Stimulated activated naive CD8-positive, alpha-beta T cell treated with anti-CD3 and anti-CD28 coated beads, Interleukin-15, Interleukin-2, amounts not matched to agents 100 ng/mL and 50 ng/mL, for 24 hours (primary cell): ENCODE data around the gene GALT.

Experiments
- H3K27ac Mint-ChIP-seq: one replicate; pipeline ENCODE4 v1.8.0; 2021; ENCODE audit warnings: mild to moderate bottlenecking, mixed read lengths
- H3K27me3 Mint-ChIP-seq: one replicate; pipeline ENCODE4 v1.8.0; 2021; ENCODE audit warnings: mixed read lengths
- H3K36me3 Mint-ChIP-seq: one replicate; pipeline ENCODE4 v1.8.0; 2021; ENCODE audit warnings: low read depth, mixed read lengths
- H3K4me1 Mint-ChIP-seq: one replicate; pipeline ENCODE4 v1.8.0; 2021; ENCODE audit warnings: low read depth, mixed read lengths
- H3K4me3 Mint-ChIP-seq: one replicate; pipeline ENCODE4 v1.8.0; 2021; ENCODE audit warnings: mild to moderate bottlenecking, mixed read lengths
- H3K9me3 Mint-ChIP-seq: one replicate; pipeline ENCODE4 v1.8.0; 2021; ENCODE audit warnings: mixed read lengths

The GALT gene

GRCh38 chr9:34654323-34655051 is 8.0 kb downstream of the GALT start:
- H3K36me3 Mint-ChIP-seq = peaks cover 4% of the 10 kb centered on the region
- no peak overlapping the region for H3K4me3 Mint-ChIP-seq
- peaks cover 14% of the 10 kb centered on the region for H3K4me1 Mint-ChIP-seq
- no peak overlapping the region for H3K27ac Mint-ChIP-seq
- no peaks in the 10 kb centered on the region for H3K27me3 Mint-ChIP-seq
- H3K9me3 Mint-ChIP-seq = no peaks in the 10 kb centered on the region

GRCh38 chr9:34655394-34655793 is 8.9 kb downstream of the GALT start:
- Mint-ChIP-seq H3K4me1 (peaks cover 14% of the 10 kb centered on the region), H3K9me3 (no peaks in the 10 kb centered on the region), H3K4me3 (no peak overlapping the region), H3K27ac (no peak overlapping the region), H3K27me3 (no peaks in the 10 kb centered on the region), H3K36me3 (no peaks in the 10 kb centered on the region)

GRCh38 chr9:34656992-34657391 is 10.5 kb downstream of the GALT start:
- peaks cover 14% of the 10 kb centered on the region for H3K4me1 Mint-ChIP-seq
- no peak overlapping the region for H3K27ac Mint-ChIP-seq
- no peak overlapping the region for H3K4me3 Mint-ChIP-seq
- no peaks in the 10 kb centered on the region for H3K27me3 Mint-ChIP-seq
- no peaks in the 10 kb centered on the region for H3K9me3 Mint-ChIP-seq
- H3K36me3 Mint-ChIP-seq = no peaks in the 10 kb centered on the region

GRCh38 chr9:34658461-34658860 is 12.0 kb downstream of the GALT start:
- peaks cover 10% of the 10 kb centered on the region for H3K4me1 Mint-ChIP-seq
- no peaks in the 10 kb centered on the region for H3K27me3 Mint-ChIP-seq
- H3K9me3 Mint-ChIP-seq = no peaks in the 10 kb centered on the region
- H3K27ac Mint-ChIP-seq = no peak overlapping the region
- no peak overlapping the region for H3K4me3 Mint-ChIP-seq
- no peaks in the 10 kb centered on the region for H3K36me3 Mint-ChIP-seq

GRCh38 chr9:34659592-34660253 is 13.2 kb downstream of the GALT start:
- Mint-ChIP-seq H3K4me3 (no peak overlapping the region), H3K4me1 (peaks cover 23% of the 10 kb centered on the region), H3K36me3 (no peaks in the 10 kb centered on the region), H3K27ac (no peak overlapping the region), H3K27me3 (no peaks in the 10 kb centered on the region), H3K9me3 (no peaks in the 10 kb centered on the region)

GRCh38 chr9:34662526-34663302 is 16.2 kb downstream of the GALT start, which contains the start of gene CCL27:
CCL27 (minus strand) TSS chr9:34662657; CDS start chr9:34662633, 24 bp downstream.
- H3K4me3 Mint-ChIP-seq = no peak within 1 kb of the TSS
- peak within 1 kb of the TSS; percentile 9 for H3K27ac Mint-ChIP-seq
- no peaks in the 10 kb centered on the region for H3K27me3 Mint-ChIP-seq
- no peaks in the 10 kb centered on the region for H3K36me3 Mint-ChIP-seq
- no peaks in the 10 kb centered on the region for H3K9me3 Mint-ChIP-seq
- peaks cover 28% of the 10 kb centered on the region for H3K4me1 Mint-ChIP-seq

- Mint-ChIP-seq H3K27ac (peak overlapping the region; percentile 9), H3K27me3 (no peaks in the 10 kb centered on the region), H3K4me3 (no peak overlapping the region), H3K4me1 (peaks cover 28% of the 10 kb centered on the region), H3K9me3 (no peaks in the 10 kb centered on the region), H3K36me3 (no peaks in the 10 kb centered on the region)
Observed at GRCh38 chr9:34663303-34663605, 16.8 kb downstream of the GALT start.

GRCh38 chr9:34664281-34665066 is 18.0 kb downstream of the GALT start:
- Mint-ChIP-seq H3K27ac (peak overlapping the region; percentile 62), H3K4me1 (peaks cover 28% of the 10 kb centered on the region), H3K9me3 (peaks cover 5% of the 10 kb centered on the region), H3K27me3 (no peaks in the 10 kb centered on the region), H3K36me3 (peaks cover 5% of the 10 kb centered on the region), H3K4me3 (peak overlapping the region; percentile 86)

- Mint-ChIP-seq H3K27me3 (no peaks in the 10 kb centered on the region), H3K27ac (no peak overlapping the region), H3K4me1 (peaks cover 28% of the 10 kb centered on the region), H3K36me3 (peaks cover 9% of the 10 kb centered on the region), H3K9me3 (peaks cover 8% of the 10 kb centered on the region), H3K4me3 (peak overlapping the region; percentile 86)
Observed at GRCh38 chr9:34665067-34665380, 18.5 kb downstream of the GALT start.

- peaks cover 28% of the 10 kb centered on the region for H3K4me1 Mint-ChIP-seq
- peaks cover 12% of the 10 kb centered on the region for H3K9me3 Mint-ChIP-seq
- peak overlapping the region; percentile 73 for H3K27ac Mint-ChIP-seq
- H3K36me3 Mint-ChIP-seq = peaks cover 9% of the 10 kb centered on the region
- H3K4me3 Mint-ChIP-seq = peak overlapping the region; percentile 86
- H3K27me3 Mint-ChIP-seq = no peaks in the 10 kb centered on the region
Observed at GRCh38 chr9:34665381-34666250, 19.1 kb downstream of the GALT start.

GRCh38 chr9:34669809-34670562 is 23.5 kb downstream of the GALT start:
- Mint-ChIP-seq H3K4me3 (no peak overlapping the region), H3K4me1 (peaks cover 3% of the 10 kb centered on the region), H3K27me3 (no peaks in the 10 kb centered on the region), H3K27ac (no peak overlapping the region), H3K9me3 (peaks cover 16% of the 10 kb centered on the region), H3K36me3 (peaks cover 9% of the 10 kb centered on the region)

GRCh38 chr9:34671307-34671706 is 24.8 kb downstream of the GALT start:
- Mint-ChIP-seq H3K36me3 (peaks cover 9% of the 10 kb centered on the region), H3K4me1 (no peaks in the 10 kb centered on the region), H3K4me3 (no peak overlapping the region), H3K27ac (no peak overlapping the region), H3K27me3 (no peaks in the 10 kb centered on the region), H3K9me3 (peaks cover 16% of the 10 kb centered on the region)

GRCh38 chr9:34674440-34674839 is 28.0 kb downstream of the GALT start:
- Mint-ChIP-seq H3K36me3 (peaks cover 4% of the 10 kb centered on the region), H3K27ac (no peak overlapping the region)

More at GRCh38 chr9:34674440-34674839, 28.0 kb downstream of the GALT start:
- Mint-ChIP-seq H3K27me3 (no peaks in the 10 kb centered on the region), H3K4me3 (no peak overlapping the region), H3K9me3 (peaks cover 11% of the 10 kb centered on the region), H3K4me1 (no peaks in the 10 kb centered on the region)
